Suprapubic skin (tissue), 4 donors: ENCODE measurements around the gene ZNF423. TPM values are rescaled to one million over a fixed set of nuclear protein-coding genes. Genes with fewer than 3 reads are reported as not detected.

Experiments used
- DNase-seq, 2 donors: peaks; one replicate each; pipeline ENCODE4 v3.0.0-alpha.2; 2019; ENCODE audit warnings: low spot score in 2 of 2
- H3K27ac ChIP-seq: fragments of 200-600 bp; sonication (generic); one replicate; pipeline ENCODE4 v1.5.1; 2019
- H3K27me3 ChIP-seq: fragments of 200-600 bp; sonication (generic); one replicate; pipeline ENCODE4 v1.5.1; 2019
- H3K36me3 ChIP-seq: fragments of 200-600 bp; sonication (generic); one replicate; pipeline ENCODE4 v1.5.1; 2019
- H3K4me1 ChIP-seq: fragments of 200-600 bp; sonication (generic); one replicate; pipeline ENCODE4 v1.5.1; 2019
- H3K4me3 ChIP-seq: fragments of 200-600 bp; sonication (generic); one replicate; pipeline ENCODE4 v1.5.1; 2019; ENCODE audit warnings: mild to moderate bottlenecking
- H3K9me3 ChIP-seq: fragments of 200-600 bp; sonication (generic); one replicate; pipeline ENCODE4 v1.5.1; 2019
- EP300 ChIP-seq: sonication (generic); formaldehyde crosslinking; IDR thresholded peaks from one replicate; pipeline ENCODE4 v1.6.1; 2017; ENCODE audit warnings: antibody characterized with exemption
- POLR2A ChIP-seq, 2 donors: fragments of 450-650 bp; IDR thresholded peaks; one replicate each; pipeline ENCODE4 v1.6.1; 2017; ENCODE audit warnings: antibody characterized with exemption in 2 of 2, mild to moderate bottlenecking in 2 of 2, moderate library complexity in 2 of 2
- POLR2AphosphoS5 ChIP-seq, 3 donors: sonication (generic); formaldehyde crosslinking; IDR thresholded peaks; one replicate each; pipeline ENCODE4 v1.6.1; 2017; ENCODE audit warnings: antibody characterized with exemption in 3 of 3
- WGBS: methylation state at CpG from one replicate; pipeline ENCODE4 v1.1.5; 2018; 5-methylcytosine and 5-hydroxymethylcytosine counted together
- total RNA-seq, 4 donors: library from RNA; depleted of rRNA; stranded (reverse); fragments of >200 nt; gene quantifications; one replicate each; pipeline ENCODE4 v1.1.0, GENCODE V29; 2016
- TF ChIP-seq, protein P1 (sequence below), 2 donors: fragments of 200-600 bp in 1 of 2; fragments of 450-650 bp in 1 of 2; sonication (generic) in 1 of 2; IDR thresholded peaks; one replicate each; pipeline ENCODE4 v1.5.1; 2016 to 2019; ENCODE audit warnings: antibody characterized with exemption in 2 of 2, mild to moderate bottlenecking in 1 of 2, moderate library complexity in 1 of 2

ZNF423 gene
- total RNA-seq, 4 donors from 2014 or later = 1.3 to 5.3 (median 1.9) TPM

GRCh38 chr16:49585143-49585832 is 270.6 kb downstream of the ZNF423 start:
- no peak for DNase-seq
- TF ChIP-seq EP300 (no peak), POLR2AphosphoS5 (IDR thresholded peaks at IDR 0.05) (no peak), POLR2A (IDR thresholded peaks at IDR 0.05) (no peak)
- TF ChIP-seq, protein P1, sequence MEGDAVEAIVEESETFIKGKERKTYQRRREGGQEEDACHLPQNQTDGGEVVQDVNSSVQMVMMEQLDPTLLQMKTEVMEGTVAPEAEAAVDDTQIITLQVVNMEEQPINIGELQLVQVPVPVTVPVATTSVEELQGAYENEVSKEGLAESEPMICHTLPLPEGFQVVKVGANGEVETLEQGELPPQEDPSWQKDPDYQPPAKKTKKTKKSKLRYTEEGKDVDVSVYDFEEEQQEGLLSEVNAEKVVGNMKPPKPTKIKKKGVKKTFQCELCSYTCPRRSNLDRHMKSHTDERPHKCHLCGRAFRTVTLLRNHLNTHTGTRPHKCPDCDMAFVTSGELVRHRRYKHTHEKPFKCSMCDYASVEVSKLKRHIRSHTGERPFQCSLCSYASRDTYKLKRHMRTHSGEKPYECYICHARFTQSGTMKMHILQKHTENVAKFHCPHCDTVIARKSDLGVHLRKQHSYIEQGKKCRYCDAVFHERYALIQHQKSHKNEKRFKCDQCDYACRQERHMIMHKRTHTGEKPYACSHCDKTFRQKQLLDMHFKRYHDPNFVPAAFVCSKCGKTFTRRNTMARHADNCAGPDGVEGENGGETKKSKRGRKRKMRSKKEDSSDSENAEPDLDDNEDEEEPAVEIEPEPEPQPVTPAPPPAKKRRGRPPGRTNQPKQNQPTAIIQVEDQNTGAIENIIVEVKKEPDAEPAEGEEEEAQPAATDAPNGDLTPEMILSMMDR (IDR thresholded peaks at IDR 0.05) = no peak
- Histone ChIP-seq H3K9me3 (no peaks in the 10 kb centered on the region), H3K27ac (no peak overlapping the region), H3K27me3 (no peaks in the 10 kb centered on the region), H3K36me3 (no peaks in the 10 kb centered on the region), H3K4me1 (no peaks in the 10 kb centered on the region), H3K4me3 (no peak overlapping the region)
- WGBS = 90% methylated on average over 11 of the region's 11 CpGs

DNA sequence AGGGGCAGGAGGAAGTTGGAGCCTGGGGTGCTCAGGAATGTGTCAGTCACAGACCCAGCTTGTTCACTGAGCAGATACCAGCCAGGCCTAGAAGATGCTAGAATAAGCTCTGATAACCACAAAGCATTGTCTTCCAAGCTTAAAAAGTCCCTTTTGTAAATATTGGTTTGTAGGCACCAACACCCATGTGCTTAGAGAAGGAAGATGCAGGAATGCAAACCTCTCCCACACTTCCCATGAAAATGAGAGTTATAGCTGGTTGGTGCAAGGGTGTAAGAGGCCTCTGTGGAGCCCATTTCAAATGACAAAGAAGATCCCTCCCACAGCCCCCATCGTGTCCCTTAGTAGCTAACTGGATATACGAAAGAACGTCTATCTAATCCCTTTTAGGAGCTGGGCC is 272.0 kb downstream of the ZNF423 start:
- H3K4me3 ChIP-seq = no peak overlapping the region
- H3K4me1 ChIP-seq = no peaks in the 10 kb centered on the region
- WGBS = 78% methylated on average over 3 of the region's 3 CpGs
- TF ChIP-seq POLR2A (IDR thresholded peaks at IDR 0.05) = no peak
- TF ChIP-seq, protein P1 (IDR thresholded peaks at IDR 0.05) = no peak
- TF ChIP-seq POLR2AphosphoS5 (IDR thresholded peaks at IDR 0.05) = no peak
- no peak for TF ChIP-seq EP300
- DNase-seq = no peak
- no peaks in the 10 kb centered on the region for H3K36me3 ChIP-seq
- no peak overlapping the region for H3K27ac ChIP-seq
- H3K9me3 ChIP-seq = no peaks in the 10 kb centered on the region
- no peaks in the 10 kb centered on the region for H3K27me3 ChIP-seq

DNA sequence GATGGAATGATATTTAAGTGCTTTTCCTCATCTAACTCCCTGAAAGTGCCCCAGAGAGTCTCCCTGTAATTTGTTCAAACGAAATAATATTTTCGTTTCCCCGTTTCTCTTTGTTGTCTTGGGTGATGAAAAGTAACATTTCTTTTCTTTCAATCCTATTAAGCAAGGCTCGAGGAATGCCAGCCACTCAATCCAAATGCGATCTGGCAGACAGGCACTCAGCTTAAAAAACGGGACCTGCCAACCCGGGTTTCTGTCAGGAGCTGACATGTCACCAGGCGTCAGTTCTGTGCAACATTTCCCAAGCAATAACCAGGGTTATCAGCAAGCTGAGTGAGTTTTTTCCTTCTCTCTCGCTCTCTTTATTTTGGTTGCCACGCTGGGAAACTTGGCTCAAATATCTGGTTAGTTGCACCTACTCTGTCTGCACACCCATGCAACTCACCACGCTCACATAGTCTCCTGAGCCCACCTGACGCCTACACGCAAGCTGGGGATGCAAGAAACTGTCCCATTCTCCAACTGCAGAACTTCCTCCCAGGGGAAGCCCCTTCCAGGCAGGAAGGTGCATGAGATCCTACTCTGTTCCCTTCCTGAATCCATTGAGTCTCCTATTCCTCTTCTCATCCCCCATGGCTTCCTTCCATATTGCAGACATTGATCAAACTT is 274.1 kb downstream of the ZNF423 start:
- no peaks in the 10 kb centered on the region for H3K4me1 ChIP-seq
- no peak overlapping the region for H3K4me3 ChIP-seq
- no peaks in the 10 kb centered on the region for H3K9me3 ChIP-seq
- TF ChIP-seq POLR2A (IDR thresholded peaks at IDR 0.05) (no peak), POLR2AphosphoS5 (IDR thresholded peaks at IDR 0.05) (no peak), EP300 (no peak)
- TF ChIP-seq, protein P1 (IDR thresholded peaks at IDR 0.05) = no peak
- H3K27me3 ChIP-seq = no peaks in the 10 kb centered on the region
- 41% methylated on average over 13 of the region's 13 CpGs for WGBS
- H3K27ac ChIP-seq = no peak overlapping the region
- no peak for DNase-seq
- H3K36me3 ChIP-seq = no peaks in the 10 kb centered on the region

DNA sequence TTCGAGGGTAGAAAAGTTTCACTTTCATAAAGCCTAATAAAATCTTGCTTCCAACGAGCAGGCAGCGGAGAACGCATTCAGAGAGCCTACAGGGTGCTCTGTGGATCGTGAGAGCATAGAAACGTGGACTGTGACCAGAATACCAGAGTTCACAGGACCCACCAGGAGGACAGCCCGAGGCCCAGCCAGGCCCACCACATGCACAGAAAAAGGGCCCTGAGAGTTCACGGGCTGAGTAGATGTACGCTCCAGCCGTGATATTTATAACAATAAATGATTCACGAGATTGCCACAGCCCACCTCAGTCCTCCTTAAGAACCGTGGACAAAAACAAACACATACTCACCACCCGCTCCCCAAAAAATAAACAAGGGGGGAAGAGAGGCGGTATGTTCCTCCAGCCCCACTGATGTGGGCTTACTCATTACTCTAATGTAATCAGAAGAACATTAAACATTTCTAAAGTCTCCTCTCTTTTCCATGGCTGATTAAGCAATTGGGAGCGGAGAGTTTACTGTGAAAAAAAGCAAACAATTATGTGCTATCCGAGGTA is 275.1 kb downstream of the ZNF423 start:
- no peaks in the 10 kb centered on the region for H3K9me3 ChIP-seq
- DNase-seq = no peak
- H3K36me3 ChIP-seq = no peaks in the 10 kb centered on the region
- H3K4me3 ChIP-seq = no peak overlapping the region
- H3K27me3 ChIP-seq = no peaks in the 10 kb centered on the region
- H3K27ac ChIP-seq = no peak overlapping the region
- peaks cover under 1% of the 10 kb centered on the region for H3K4me1 ChIP-seq
- TF ChIP-seq, protein P1 (IDR thresholded peaks at IDR 0.05) = no peak
- TF ChIP-seq POLR2AphosphoS5 (IDR thresholded peaks at IDR 0.05) = no peak
- WGBS = 84% methylated on average over 16 of the region's 16 CpGs

DNA sequence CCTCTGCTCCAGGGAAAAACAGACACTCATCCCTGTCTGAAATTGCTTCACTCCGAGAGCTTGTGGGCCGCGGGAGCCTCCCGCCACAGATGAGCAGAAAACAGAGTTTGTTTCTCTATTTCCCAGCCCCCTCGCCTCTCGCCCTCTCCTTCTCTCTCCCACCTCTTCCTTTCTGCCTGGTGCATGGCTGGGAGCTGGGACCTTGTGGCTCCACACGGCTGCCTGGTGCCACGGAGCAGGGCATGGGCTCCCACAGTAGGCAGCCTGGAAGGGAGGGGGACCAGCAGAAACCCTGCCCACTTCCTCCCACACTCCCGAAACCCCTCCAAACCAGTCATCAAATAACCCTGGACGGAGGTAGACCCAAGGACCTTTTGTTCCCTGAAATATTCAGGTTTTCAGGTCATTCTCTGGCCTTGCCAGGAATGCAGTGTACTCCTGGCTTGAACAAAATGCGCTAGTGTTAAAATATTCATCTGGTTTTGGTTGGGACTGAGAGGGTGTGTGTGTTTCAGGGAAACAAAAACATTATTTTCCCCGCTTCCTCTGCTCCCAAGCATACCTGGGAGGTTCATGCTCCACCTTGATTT is 277.4 kb downstream of the ZNF423 start:
- DNase-seq = no peak
- Histone ChIP-seq H3K27me3 (no peaks in the 10 kb centered on the region), H3K27ac (no peak overlapping the region), H3K4me1 (peaks cover 4% of the 10 kb centered on the region), H3K36me3 (no peaks in the 10 kb centered on the region), H3K4me3 (no peak overlapping the region), H3K9me3 (no peaks in the 10 kb centered on the region)
- TF ChIP-seq, protein P1 (IDR thresholded peaks at IDR 0.05) = no peak
- TF ChIP-seq POLR2AphosphoS5 (IDR thresholded peaks at IDR 0.05) (no peak), EP300 (no peak), POLR2A (IDR thresholded peaks at IDR 0.05) (no peak)
- WGBS = 86% methylated on average over 12 of the region's 12 CpGs
